Fibroblast of skin of right quadriceps (primary cell): Measurements from ENCODE around the gene SDF2L1.
"Not testable (repeated sequence)": the region's sequence is repeated elsewhere in the genome, so short reads cannot be mapped to it uniquely, and the experiment has no call there.

Source experiments
- DNase-seq: peaks from one replicate; pipeline ENCODE4 v3.0.0-alpha.2; 2013

The SDF2L1 gene

GRCh38 chr22:21641789-21642583 is at the start of gene SDF2L1:
Gene SDF2L1 (plus strand): TSS chr22:21642302. CDS start chr22:21642337, 35 bp downstream.
- peak; percentile 99 for DNase-seq

GRCh38 chr22:21592422-21592821 is 49.7 kb upstream of the SDF2L1 start:
- DNase-seq = no peak

GRCh38 chr22:21593406-21594232 is 48.5 kb upstream of the SDF2L1 start:
- DNase-seq = no peak

GRCh38 chr22:21594865-21595452 is 47.1 kb upstream of the SDF2L1 start:
- no peak for DNase-seq

GRCh38 chr22:21596356-21597135 is 45.6 kb upstream of the SDF2L1 start:
- not testable (repeated sequence) for DNase-seq

- no peak for DNase-seq
Observed at GRCh38 chr22:21598302-21598701, 43.8 kb upstream of the SDF2L1 start.

- DNase-seq = no peak
Observed at GRCh38 chr22:21599053-21599893, 42.8 kb upstream of the SDF2L1 start.

- DNase-seq = no peak
Observed at GRCh38 chr22:21602579-21602978, 39.5 kb upstream of the SDF2L1 start.

- no peak for DNase-seq
Observed at GRCh38 chr22:21603973-21604372, 38.1 kb upstream of the SDF2L1 start.

- DNase-seq = no peak
Observed at GRCh38 chr22:21605887-21606564, 36.1 kb upstream of the SDF2L1 start.

GRCh38 chr22:21606775-21607174 is 35.3 kb upstream of the SDF2L1 start:
- DNase-seq = no peak

- DNase-seq = not testable (repeated sequence)
Observed at GRCh38 chr22:21609556-21610157, 32.4 kb upstream of the SDF2L1 start.

- no peak for DNase-seq
Observed at GRCh38 chr22:21611210-21611977, 30.7 kb upstream of the SDF2L1 start.

- DNase-seq = no peak
Observed at GRCh38 chr22:21612858-21613257, 29.2 kb upstream of the SDF2L1 start.

GRCh38 chr22:21613553-21614233 is 28.4 kb upstream of the SDF2L1 start:
- no peak for DNase-seq

GRCh38 chr22:21615731-21616130 is 26.4 kb upstream of the SDF2L1 start:
- DNase-seq = no peak

GRCh38 chr22:21617337-21617736 is 24.8 kb upstream of the SDF2L1 start:
- DNase-seq = not testable (repeated sequence)

GRCh38 chr22:21621025-21621424 is 21.1 kb upstream of the SDF2L1 start:
- DNase-seq = no peak
